Tibial artery (tissue), 4 donors: ENCODE results near the gene SLIT3.

Experiments used
- DNase-seq, 2 donors: peaks; one replicate each; pipeline ENCODE4 v3.0.0-alpha.2; 2019
- H3K27ac ChIP-seq, 2 donors: fragments of 200-600 bp; sonication (generic) in 1 of 2; 1 replicate in 1 of 2; 2 replicates in 1 of 2; pipeline ENCODE4 v1.5.1; 2018 to 2019; ENCODE audit warnings: mild to moderate bottlenecking in 1 of 2
- H3K27me3 ChIP-seq, 2 donors: fragments of 200-600 bp; sonication (generic) in 1 of 2; one replicate each; pipeline versions ENCODE4 v1.5.1 to v1.6.0; 2016 to 2019
- H3K36me3 ChIP-seq, 3 donors: fragments of 200-600 bp; sonication (generic) in 2 of 3; one replicate each; pipeline ENCODE4 v1.5.1; 2016 to 2019; ENCODE audit warnings: mild to moderate bottlenecking in 2 of 3
- H3K4me1 ChIP-seq, 4 donors: fragments of 200-600 bp; sonication (generic) in 2 of 4; 1 replicate in 3 of 4; 2 replicates in 1 of 4; pipeline ENCODE4 v1.5.1; 2016 to 2019
- H3K4me3 ChIP-seq, 2 donors: fragments of 200-600 bp; sonication (generic) in 1 of 2; 1 replicate in 1 of 2; 2 replicates in 1 of 2; pipeline ENCODE4 v1.5.1; 2018 to 2019; ENCODE audit warnings: mild to moderate bottlenecking in 2 of 2
- H3K9me3 ChIP-seq, 3 donors: fragments of 200-600 bp; sonication (generic) in 1 of 3; one replicate each; pipeline ENCODE4 v1.5.1; 2016 to 2019
- intact Hi-C: fragments of 100-400 bp; cut with DNase I; formaldehyde crosslinking; loops from one replicate; pipeline ENCODE4 v1.15.0; 2023; ENCODE audit warnings: low total_unique reads
- TF ChIP-seq, protein P1 (sequence below), 2 experiments: fragments of 200-600 bp in 1 of 2; fragments of 450-650 bp in 1 of 2; IDR thresholded peaks; one replicate each; pipeline ENCODE4 v1.5.1; 2017 to 2019; ENCODE audit warnings: antibody characterized with exemption in 2 of 2, mild to moderate bottlenecking in 1 of 2, moderate library complexity in 1 of 2

The SLIT3 gene

GRCh38 chr5:169173372-169173771 is 127.6 kb downstream of the SLIT3 start:
- TF ChIP-seq, protein P1, sequence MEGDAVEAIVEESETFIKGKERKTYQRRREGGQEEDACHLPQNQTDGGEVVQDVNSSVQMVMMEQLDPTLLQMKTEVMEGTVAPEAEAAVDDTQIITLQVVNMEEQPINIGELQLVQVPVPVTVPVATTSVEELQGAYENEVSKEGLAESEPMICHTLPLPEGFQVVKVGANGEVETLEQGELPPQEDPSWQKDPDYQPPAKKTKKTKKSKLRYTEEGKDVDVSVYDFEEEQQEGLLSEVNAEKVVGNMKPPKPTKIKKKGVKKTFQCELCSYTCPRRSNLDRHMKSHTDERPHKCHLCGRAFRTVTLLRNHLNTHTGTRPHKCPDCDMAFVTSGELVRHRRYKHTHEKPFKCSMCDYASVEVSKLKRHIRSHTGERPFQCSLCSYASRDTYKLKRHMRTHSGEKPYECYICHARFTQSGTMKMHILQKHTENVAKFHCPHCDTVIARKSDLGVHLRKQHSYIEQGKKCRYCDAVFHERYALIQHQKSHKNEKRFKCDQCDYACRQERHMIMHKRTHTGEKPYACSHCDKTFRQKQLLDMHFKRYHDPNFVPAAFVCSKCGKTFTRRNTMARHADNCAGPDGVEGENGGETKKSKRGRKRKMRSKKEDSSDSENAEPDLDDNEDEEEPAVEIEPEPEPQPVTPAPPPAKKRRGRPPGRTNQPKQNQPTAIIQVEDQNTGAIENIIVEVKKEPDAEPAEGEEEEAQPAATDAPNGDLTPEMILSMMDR (IDR thresholded peaks at IDR 0.05), result no peak
- Histone ChIP-seq H3K36me3 (no peaks in the 10 kb centered on the region), H3K4me3 (no peak overlapping the region), H3K4me1 (peaks cover 0 to 49% (median 21%) of the 10 kb centered on the region in 4 donors), H3K9me3 (no peaks in the 10 kb centered on the region), H3K27ac (no peak overlapping the region), H3K27me3 (no peaks in the 10 kb centered on the region)
- no peak for DNase-seq
- intact Hi-C loops, result no loop called here

DNA sequence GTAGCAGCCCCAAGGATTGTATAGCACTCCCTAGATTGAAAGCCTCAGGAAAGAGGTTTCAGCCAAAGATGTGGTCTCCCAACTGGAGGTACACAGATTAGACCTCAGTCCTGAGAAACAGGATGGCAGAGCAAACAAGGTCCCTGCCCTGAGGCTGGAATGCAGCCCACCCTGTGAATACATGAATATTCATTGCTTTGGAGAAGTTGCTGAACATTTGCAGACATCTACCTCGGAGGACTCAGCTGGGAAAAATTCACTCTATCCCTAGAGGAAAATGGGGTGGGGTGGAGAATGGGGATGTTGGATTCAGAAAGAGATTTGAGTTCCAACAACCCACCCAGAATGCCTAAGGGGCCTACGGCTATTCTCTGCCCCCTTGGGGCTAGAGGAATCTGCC is 129.4 kb downstream of the SLIT3 start:
- Histone ChIP-seq H3K27me3 (no peaks in the 10 kb centered on the region), H3K36me3 (no peaks in the 10 kb centered on the region), H3K9me3 (no peaks in the 10 kb centered on the region), H3K27ac (peak overlapping the region in 1 of 2 donors; percentile 21), H3K4me3 (no peak overlapping the region), H3K4me1 (peaks cover 0 to 56% (median 31%) of the 10 kb centered on the region in 4 donors)
- TF ChIP-seq, protein P1 (IDR thresholded peaks at IDR 0.05), result no peak
- DNase-seq, result no peak
- intact Hi-C loops, result no loop called here

DNA sequence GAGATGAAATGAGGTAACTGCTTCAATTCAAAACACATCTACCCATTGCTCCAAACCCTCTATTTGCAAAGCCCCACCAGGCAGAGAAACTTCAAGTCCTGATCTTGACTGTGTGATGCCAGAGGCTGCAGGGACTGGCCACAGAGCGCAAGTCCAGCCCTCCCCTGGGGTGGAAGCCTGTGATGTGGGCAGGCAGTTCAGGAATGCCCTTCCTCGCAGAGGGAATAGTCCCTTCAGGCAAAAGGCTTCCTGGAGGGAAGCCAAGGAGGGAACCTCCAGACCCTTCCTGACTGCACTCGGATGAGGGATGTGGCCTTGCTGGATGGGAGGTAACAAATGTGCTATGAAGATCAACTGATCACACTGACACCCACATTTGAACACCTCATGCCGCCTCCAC is 131.2 kb downstream of the SLIT3 start:
- Histone ChIP-seq H3K36me3 (no peaks in the 10 kb centered on the region), H3K27ac (no peak overlapping the region), H3K4me3 (no peak overlapping the region), H3K27me3 (no peaks in the 10 kb centered on the region), H3K4me1 (peaks cover 0 to 62% (median 35%) of the 10 kb centered on the region in 4 donors), H3K9me3 (no peaks in the 10 kb centered on the region)
- DNase-seq, result no peak
- intact Hi-C loops, result no loop called here
- TF ChIP-seq, protein P1 (IDR thresholded peaks at IDR 0.05), result no peak

GRCh38 chr5:169168280-169168679 is 132.7 kb downstream of the SLIT3 start:
- no peak overlapping the region for H3K4me3 ChIP-seq
- TF ChIP-seq, protein P1 (IDR thresholded peaks at IDR 0.05), result no peak
- intact Hi-C loops, result no loop called here
- no peaks in the 10 kb centered on the region for H3K27me3 ChIP-seq
- no peak overlapping the region for H3K27ac ChIP-seq
- H3K36me3 ChIP-seq, result no peaks in the 10 kb centered on the region
- peaks cover 0 to 65% (median 39%) of the 10 kb centered on the region in 4 donors for H3K4me1 ChIP-seq
- DNase-seq, result no peak
- H3K9me3 ChIP-seq, result no peaks in the 10 kb centered on the region

DNA sequence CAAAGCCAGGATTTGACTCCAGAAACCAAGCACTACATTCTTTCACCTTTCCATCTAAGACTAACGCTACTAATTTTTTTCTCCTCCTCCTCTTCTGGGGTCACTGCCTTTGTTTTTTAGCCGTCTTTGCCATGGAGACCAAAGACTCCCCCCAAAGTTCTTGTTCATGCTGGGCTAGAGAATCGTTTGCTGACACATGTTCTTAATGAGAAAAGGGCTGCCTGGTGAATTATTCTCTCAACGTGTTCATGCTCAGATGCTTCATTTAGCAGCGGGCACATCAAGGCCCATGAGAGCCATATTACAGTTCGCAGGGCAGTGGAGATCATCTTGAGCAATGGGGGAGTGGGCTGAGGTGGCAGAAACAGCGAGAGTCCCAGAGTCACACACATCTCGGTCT is 134.9 kb downstream of the SLIT3 start:
- Histone ChIP-seq H3K27ac (no peak overlapping the region), H3K9me3 (no peaks in the 10 kb centered on the region), H3K4me3 (no peak overlapping the region), H3K27me3 (no peaks in the 10 kb centered on the region), H3K36me3 (no peaks in the 10 kb centered on the region), H3K4me1 (peaks cover 0 to 64% (median 40%) of the 10 kb centered on the region in 4 donors)
- DNase-seq, result no peak
- intact Hi-C loops, result no loop called here
- TF ChIP-seq, protein P1 (IDR thresholded peaks at IDR 0.05), result no peak

DNA sequence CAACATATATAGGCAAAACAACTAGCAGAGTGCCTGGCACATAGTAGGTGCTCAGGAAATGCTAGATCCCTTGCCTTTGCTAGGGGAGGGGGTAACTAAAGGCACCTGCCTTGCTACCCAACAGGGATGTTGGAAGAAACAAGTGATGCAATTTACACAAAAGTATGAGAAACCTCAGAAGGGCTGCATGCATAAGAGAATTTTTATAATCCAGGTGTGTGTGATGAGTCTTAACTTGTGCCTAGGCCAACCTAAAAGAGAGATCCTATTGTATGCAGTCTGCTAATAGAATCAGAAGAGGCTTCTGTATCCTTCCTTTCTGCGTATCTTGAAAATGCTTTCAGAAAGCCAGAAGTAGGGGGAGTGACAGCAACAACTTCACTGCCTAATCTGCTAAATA is 135.9 kb downstream of the SLIT3 start:
- Histone ChIP-seq H3K4me1 (peaks cover 0 to 71% (median 49%) of the 10 kb centered on the region in 4 donors), H3K36me3 (no peaks in the 10 kb centered on the region), H3K9me3 (no peaks in the 10 kb centered on the region), H3K27ac (peak overlapping the region; percentile 31 to 48), H3K27me3 (no peaks in the 10 kb centered on the region), H3K4me3 (no peak overlapping the region)
- intact Hi-C loops, result no loop called here
- DNase-seq, result no peak
- TF ChIP-seq, protein P1 (IDR thresholded peaks at IDR 0.05), result no peak
